A673 (cell line): ENCODE data around the gene AKAP7. TPM values are rescaled to one million over a fixed set of nuclear protein-coding genes. Genes with fewer than 3 reads are reported as not detected.

Source experiments
- BruUV-seq: library from RNA; stranded (reverse); fragments of 400-500 nt; replicated peaks from 2 replicates; lab custom pipeline; 2021; lab: Mats Ljungman, UMichigan
- CTCF ChIA-PET: fragments of 300-600 bp; sonication (Branson Sonifier 250); formaldehyde crosslinking; loops from one replicate; lab custom pipeline; 2022; ENCODE audit warnings: antibody characterized with exemption; lab: Charles Lee
- POLR2A ChIA-PET: fragments of 300-600 bp; sonication (Branson Sonifier 250); formaldehyde crosslinking; loops from one replicate; lab custom pipeline; 2022; ENCODE audit warnings: antibody characterized with exemption; ENCODE audit not compliant: low non-redundant PET; lab: Charles Lee
- DNase-seq: peaks from one replicate; pipeline ENCODE4 v3.0.0-alpha.2; 2015; ENCODE audit warnings: low spot score
- H3K27ac ChIP-seq: fragments of 200-600 bp; sonication (generic); 2 replicates; pipeline ENCODE4 v1.5.1; 2016; ENCODE audit warnings: mixed run types, low read depth, mild to moderate bottlenecking, mixed read lengths, antibody characterized with exemption, low read length; ENCODE audit not compliant: poor library complexity, severe bottlenecking
- H3K27me3 ChIP-seq: fragments of 200-600 bp; sonication (generic); replicated peaks from 2 replicates; pipeline ENCODE4 v1.6.1; 2017; ENCODE audit warnings: mixed run types, low read depth, mild to moderate bottlenecking, mixed read lengths, antibody characterized with exemption, low read length; ENCODE audit not compliant: insufficient read depth, poor library complexity
- H3K36me3 ChIP-seq: fragments of 200-600 bp; sonication (generic); 2 replicates; pipeline ENCODE4 v1.6.1; 2016; ENCODE audit warnings: mixed run types, mild to moderate bottlenecking, mixed read lengths, antibody characterized with exemption, low read length; ENCODE audit not compliant: insufficient read depth, poor library complexity, severe bottlenecking
- H3K4me1 ChIP-seq: fragments of 200-600 bp; sonication (generic); 2 replicates; pipeline ENCODE4 v1.6.1; 2017; ENCODE audit warnings: mixed run types, mild to moderate bottlenecking, mixed read lengths, antibody characterized with exemption, low read length; ENCODE audit not compliant: insufficient read depth, poor library complexity, severe bottlenecking
- H3K4me3 ChIP-seq: fragments of 200-600 bp; sonication (generic); 2 replicates; pipeline ENCODE4 v1.5.1; 2016; ENCODE audit warnings: low read depth, mixed run types, mild to moderate bottlenecking, mixed read lengths, low read length; ENCODE audit not compliant: poor library complexity, severe bottlenecking
- H3K9me3 ChIP-seq: fragments of 200-600 bp; sonication (generic); 2 replicates; pipeline ENCODE4 v1.6.1; 2016; ENCODE audit warnings: mixed run types, low read depth, mild to moderate bottlenecking, mixed read lengths, antibody characterized with exemption, low read length; ENCODE audit not compliant: poor library complexity, severe bottlenecking
- CTCF ChIP-seq: fragments of 300-800, 200-600 bp; sonication (generic); conservative IDR thresholded peaks from 2 replicates; pipeline ENCODE4 v1.5.1; 2017; ENCODE audit warnings: low read depth, mild to moderate bottlenecking, antibody characterized with exemption, low read length, moderate library complexity, mixed read lengths
- EZH2 ChIP-seq: fragments of 200-600 bp; sonication (generic); IDR thresholded peaks from 2 replicates; pipeline ENCODE4 v1.6.1; 2017; ENCODE audit warnings: borderline replicate concordance, low read depth, mild to moderate bottlenecking, mixed read lengths, antibody characterized with exemption, low read length; ENCODE audit not compliant: poor library complexity, severe bottlenecking
- intact Hi-C: fragments of 100-400 bp; cut with micrococcal nuclease; formaldehyde crosslinking; loops from one replicate; pipeline ENCODE4 v1.10.0; 2022; ENCODE audit not compliant: unreplicated experiment
- total RNA-seq: library from RNA; stranded (reverse); gene quantifications from 2 replicates; pipeline ENCODE4 v1.2.3, GENCODE V29; 2021

AKAP7 gene
- total RNA-seq, 1 experiment from 2014 or later = 59.5 TPM

- POLR2A ChIA-PET = no interaction called here
- Histone ChIP-seq H3K4me1 (peaks cover 26% of the 10 kb centered on the region), H3K27me3 (no peaks in the 10 kb centered on the region), H3K9me3 (peaks cover 6% of the 10 kb centered on the region), H3K36me3 (peaks cover 17% of the 10 kb centered on the region), H3K4me3 (no peak overlapping the region), H3K27ac (no peak overlapping the region)
- CTCF ChIA-PET = no interaction called here
- no TSS peak for BruUV-seq
- no peak for DNase-seq
- intact Hi-C loops = no loop called here
- TF ChIP-seq CTCF (no peak), EZH2 (no peak)
Measured at GRCh38 chr6:131277591-131277990, 142.3 kb downstream of the AKAP7 start.

GRCh38 chr6:131281471-131282270, 146.4 kb downstream of the AKAP7 start:
- Histone ChIP-seq H3K4me3 (peak overlapping the region; percentile 3), H3K36me3 (peaks cover 44% of the 10 kb centered on the region), H3K9me3 (no peaks in the 10 kb centered on the region), H3K4me1 (peaks cover 32% of the 10 kb centered on the region), H3K27ac (peak overlapping the region; percentile 64), H3K27me3 (no peaks in the 10 kb centered on the region)
- CTCF ChIA-PET = no interaction called here
- DNase-seq = peak; percentile 88
- no TSS peak for BruUV-seq
- TF ChIP-seq EZH2 = no peak
- POLR2A ChIA-PET = no interaction called here
- intact Hi-C loops = no loop called here

- no peak for DNase-seq
- Histone ChIP-seq H3K9me3 (no peaks in the 10 kb centered on the region), H3K27me3 (no peaks in the 10 kb centered on the region), H3K36me3 (peaks cover 50% of the 10 kb centered on the region), H3K4me1 (peaks cover 32% of the 10 kb centered on the region), H3K4me3 (no peak overlapping the region), H3K27ac (peak overlapping the region; percentile 64)
- ChIA-PET POLR2A (no interaction called here), CTCF (no interaction called here)
- TF ChIP-seq EZH2 (no peak), CTCF (no peak)
- intact Hi-C loops = no loop called here
- BruUV-seq = TSS peak; percentile 20
Measured at GRCh38 chr6:131282365-131282764, 147.1 kb downstream of the AKAP7 start.
